GM21390 (cell line): ENCODE results near the gene DGCR6.
"Not testable (repeated sequence)": the region's sequence is repeated elsewhere in the genome, so short reads cannot be mapped to it uniquely, and the experiment has no call there.

Source experiments
- ATAC-seq: cut with Tn5 transposase; IDR thresholded peaks from one replicate; pipeline ENCODE4 v1.9.1; 2021; ENCODE audit not compliant: unreplicated experiment

Gene DGCR6

DNA sequence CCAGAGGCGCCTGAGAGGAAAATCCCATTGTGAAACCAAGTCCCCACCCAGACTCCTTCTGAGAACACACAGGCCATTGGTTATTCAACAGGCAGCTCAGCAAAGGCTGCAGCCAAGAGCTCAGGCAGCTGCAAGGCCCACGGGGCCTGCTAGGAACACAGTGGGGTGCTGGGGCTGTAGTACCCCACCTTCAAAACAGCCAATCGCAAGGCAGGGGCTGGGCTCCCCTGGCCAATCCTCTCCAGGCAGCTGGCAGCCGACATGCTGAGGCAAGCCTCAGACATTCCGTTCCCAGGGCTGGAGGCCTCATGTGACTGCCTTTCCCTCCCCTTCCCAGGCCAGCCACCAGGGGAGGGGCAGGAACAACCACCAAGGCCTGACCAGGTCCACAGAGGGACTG is 23.3 kb downstream of the DGCR6 start:
- no peak for ATAC-seq

DNA sequence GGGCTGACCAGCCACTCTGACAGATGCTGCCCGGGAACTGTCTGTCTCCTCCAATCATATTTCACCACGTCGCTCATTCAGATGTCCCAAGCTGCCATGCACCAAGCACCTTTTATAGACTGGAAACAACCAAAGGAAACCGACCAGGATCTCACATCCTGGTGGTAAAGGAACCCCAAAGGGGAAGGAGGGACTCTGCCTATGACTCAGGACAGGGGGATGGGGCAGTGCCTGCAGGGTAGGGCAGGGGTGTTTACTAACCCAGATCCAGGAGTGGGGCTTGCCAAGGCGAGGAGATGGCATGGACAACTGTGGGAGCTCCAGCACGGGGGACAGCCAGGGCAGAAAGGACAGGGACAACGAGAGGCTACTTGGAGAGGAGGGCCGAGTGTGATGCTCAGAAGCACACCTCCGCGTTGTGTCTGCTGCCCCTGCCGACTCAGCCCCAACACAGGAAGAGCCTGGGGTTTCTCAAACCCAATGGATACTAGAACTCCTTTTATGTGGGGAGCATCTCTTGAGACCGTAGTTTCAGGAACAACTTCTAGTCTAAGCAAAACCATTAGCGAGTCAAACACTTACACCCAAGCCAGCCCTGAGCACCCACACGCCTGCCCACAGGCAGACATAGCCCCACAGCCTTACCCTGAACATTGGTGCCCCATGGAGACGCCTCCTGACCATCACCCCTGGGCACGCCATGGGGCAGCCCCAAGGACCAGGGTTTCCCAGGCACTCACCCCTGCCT is 26.0 kb downstream of the DGCR6 start:
- no peak for ATAC-seq

GRCh38 chr22:18933914-18934313 is 27.8 kb downstream of the DGCR6 start:
- no peak for ATAC-seq

DNA sequence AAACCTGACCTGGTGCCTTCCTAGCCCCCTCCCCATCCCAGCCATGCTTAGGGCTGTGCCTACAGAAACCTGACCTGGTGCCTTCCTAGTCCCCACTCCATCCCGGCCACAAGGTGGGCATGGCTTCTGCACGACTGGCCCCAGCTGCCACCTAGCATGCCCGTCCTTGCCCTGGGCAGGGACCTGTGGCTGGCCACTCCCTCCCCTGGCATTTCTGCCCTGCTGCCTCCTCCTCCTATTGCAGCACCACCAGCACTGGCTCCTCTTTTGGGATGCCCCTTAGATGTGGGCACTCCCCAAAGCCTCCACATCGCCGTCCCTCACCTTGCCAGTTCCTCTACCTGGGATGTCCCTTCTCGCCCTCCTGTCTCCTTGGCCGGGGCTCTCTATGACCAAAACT is 28.6 kb downstream of the DGCR6 start:
- ATAC-seq: not testable (repeated sequence)

- no peak for ATAC-seq
Measured at GRCh38 chr22:18935889-18936529, 29.9 kb downstream of the DGCR6 start, which contains the start of gene PRODH. PRODH (minus strand) TSS chr22:18936293; CDS start chr22:18936287, 6 bp downstream.

DNA sequence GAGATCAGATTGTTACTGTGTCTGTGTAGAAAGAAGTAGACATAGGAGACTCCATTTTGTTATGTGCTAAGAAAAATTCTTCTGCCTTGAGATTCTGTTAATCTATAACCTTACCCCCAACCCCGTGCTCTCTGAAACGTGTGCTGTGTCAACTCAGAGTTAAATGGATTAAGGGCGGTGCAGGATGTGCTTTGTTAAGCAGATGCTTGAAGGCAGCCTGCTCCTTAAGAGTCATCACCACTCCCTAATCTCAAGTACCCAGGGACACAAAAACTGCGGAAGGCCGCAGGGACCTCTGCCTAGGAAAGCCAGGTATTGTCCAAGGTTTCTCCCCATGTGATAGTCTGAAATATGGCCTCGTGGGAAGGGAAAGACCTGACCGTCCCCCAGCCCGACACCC is 32.6 kb downstream of the DGCR6 start:
- not testable (repeated sequence) for ATAC-seq

DNA sequence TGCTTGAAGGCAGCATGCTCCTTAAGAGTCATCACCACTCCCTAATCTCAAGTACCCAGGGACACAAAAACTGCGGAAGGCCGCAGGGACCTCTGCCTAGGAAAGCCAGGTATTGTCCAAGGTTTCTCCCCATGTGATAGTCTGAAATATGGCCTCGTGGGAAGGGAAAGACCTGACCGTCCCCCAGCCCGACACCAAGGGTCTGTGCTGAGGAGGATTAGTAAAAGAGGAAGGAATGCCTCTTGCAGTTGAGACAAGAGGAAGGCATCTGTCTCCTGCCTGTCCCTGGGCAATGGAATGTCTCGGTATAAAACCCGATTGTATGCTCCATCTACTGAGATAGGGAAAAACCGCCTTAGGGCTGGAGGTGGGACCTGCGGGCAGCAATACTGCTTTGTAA is 41.0 kb downstream of the DGCR6 start:
- ATAC-seq: not testable (repeated sequence)

DNA sequence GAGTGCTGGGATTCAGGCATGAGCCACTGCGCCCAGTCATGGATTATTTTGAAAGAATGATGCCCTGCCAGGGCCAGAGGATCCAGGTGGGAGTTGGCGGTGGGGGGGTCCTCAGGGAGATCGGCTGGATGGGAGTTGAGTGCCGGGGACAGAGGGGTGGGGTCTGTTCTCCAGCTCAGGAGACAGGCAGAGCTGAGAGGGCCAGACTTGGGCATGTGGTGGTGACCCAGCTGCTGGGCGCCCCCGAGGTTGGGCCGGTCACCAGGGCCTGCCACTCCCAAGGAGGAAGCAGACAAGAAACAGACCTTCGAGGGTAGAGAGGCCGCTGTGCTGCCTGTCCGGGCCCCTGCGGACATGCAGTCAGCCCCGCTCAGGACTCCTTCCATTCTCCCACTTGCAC is 41.8 kb downstream of the DGCR6 start:
- no peak for ATAC-seq

GRCh38 chr22:18950141-18950540 is 44.0 kb downstream of the DGCR6 start:
- ATAC-seq: no peak

DNA sequence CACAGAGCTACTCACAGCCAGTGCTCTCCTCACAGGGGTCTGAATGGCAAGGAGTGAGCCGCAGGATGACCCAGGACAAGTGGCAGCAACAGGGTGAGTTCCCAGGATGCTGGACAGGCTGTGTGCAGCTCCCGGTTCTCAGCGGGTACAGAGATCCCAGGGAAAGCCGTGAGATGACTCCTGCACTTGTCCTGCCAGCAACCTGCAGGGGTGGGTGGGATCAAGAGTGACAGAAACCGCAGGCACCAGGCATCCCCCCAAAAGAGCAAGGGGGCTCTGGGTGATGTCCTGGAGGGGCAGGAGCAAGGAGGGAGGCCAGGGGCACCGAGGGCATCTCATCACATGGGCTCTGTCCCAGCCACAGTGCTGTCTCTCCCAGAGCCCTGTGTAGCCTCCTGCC is 45.9 kb downstream of the DGCR6 start:
- ATAC-seq: no peak

DNA sequence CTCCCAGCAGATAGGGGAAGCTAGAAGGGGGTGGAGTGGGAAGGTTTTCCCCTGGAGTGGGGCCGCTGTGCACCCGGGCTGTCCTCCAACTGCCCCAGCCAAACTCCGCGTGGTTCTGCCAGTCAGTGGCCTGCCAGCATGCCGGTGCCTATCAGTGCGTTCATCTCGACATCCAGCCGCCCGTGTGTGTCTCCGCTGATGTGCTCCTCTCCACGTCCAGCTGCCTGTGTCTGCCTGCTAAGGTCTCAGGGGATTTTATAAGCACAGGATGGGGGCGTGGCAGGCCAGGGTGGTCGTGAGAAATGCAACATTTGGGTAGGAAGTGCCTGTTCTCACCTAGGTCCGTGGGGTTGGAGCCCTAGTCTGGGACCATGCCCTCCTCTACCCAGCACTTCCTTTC is 47.0 kb downstream of the DGCR6 start:
- ATAC-seq: not testable (repeated sequence)

DNA sequence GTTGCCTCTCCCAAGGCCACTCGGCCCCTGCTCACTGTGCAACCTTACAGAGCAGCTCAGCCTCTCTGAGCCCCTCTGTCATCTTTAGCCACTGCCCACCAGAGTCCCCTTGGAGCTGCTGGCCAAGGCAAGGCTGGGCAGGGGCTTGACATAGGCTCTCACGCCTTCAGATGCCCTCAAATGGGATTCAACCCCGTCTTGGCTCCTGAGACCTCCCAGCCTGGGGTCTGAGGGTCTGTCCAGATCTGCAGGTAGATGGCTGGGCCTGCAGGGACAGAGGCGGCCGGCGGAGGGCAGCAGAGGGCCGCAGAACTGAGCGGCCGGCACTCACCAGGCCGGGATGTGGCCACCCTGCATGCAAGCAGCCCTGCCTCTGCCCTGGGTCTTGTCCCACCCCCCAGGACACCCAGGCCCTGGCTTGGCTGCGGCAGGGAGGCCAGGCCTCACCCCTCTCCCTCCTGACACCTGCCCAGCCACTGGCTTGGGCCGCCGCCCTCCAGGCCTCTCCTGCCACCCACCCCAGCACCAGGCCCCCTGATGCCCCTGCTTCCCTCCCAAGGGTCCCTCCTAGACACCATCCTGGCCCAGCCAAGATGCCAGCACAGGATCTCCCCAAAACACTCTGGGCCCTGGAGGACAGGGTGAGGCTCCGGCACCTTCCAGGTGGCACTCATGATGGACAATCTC is 48.3 kb downstream of the DGCR6 start:
- ATAC-seq: not testable (repeated sequence)

DNA sequence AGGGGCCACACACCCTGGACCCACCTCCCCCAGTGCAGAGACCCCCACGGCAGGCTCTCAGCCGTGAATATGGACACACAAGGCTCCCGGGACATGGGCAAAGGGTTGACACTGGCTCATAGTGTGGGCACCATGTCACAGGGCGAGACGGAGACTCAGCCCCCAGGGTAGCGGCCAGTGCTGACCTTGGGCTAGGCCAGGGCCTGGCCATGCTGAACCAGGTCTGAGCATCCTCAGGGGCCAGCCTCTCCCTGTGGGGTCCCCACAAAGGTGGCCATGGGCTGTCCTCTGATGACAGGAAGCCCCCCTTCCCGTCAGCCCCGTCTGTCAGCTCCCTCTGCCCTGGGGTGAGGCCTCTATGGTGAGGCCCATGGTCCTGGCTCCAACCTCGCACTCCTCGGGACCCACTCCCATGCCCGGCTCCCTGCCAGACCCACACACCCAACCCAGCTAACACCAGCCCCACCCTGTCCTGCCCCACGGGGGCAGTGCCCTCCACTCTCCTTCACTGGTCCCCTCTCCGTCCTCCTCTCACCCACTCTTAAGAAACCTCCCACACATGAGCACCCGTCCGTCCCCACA is 49.0 kb downstream of the DGCR6 start:
- no peak for ATAC-seq

- no peak for ATAC-seq
Measured at GRCh38 chr22:18955696-18956095, 49.6 kb downstream of the DGCR6 start.

DNA sequence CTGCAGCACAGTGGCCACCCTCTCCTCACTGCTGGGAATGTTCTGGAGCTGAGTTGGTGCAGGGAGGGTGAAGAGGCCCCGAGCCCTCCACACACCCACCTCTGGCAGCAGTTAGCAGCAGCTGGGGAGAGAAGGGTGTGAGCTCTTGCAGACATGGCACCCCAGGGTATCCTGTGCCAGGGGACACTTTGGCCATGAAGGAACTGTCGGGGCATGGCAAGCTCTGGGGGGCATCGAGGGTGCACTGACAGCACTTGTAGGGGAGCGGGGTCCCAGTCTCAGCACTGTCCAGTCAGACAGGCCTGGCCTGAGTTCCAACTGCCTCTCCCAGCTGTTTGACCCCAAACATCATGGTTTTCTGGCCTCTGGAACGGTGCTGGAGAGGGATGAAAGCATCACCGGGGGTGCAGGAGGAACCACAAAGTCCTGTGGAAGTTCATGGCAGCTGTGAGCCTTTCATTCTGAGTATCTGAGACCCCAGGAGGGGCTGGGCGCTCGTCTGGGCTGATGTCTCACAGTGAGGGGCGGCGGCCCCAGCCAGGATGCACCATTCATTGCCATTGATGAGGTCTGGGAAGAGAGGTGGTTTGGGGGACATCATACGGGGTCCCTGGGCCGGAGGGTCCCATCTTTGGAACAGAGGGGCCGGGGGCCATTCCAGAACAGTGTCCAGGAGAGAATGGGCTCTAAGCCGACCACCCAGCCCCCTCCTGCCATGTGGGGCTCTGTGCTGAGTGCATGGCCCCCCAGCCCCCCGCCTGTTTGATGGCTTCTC is 50.2 kb downstream of the DGCR6 start:
- ATAC-seq: not testable (repeated sequence)

DNA sequence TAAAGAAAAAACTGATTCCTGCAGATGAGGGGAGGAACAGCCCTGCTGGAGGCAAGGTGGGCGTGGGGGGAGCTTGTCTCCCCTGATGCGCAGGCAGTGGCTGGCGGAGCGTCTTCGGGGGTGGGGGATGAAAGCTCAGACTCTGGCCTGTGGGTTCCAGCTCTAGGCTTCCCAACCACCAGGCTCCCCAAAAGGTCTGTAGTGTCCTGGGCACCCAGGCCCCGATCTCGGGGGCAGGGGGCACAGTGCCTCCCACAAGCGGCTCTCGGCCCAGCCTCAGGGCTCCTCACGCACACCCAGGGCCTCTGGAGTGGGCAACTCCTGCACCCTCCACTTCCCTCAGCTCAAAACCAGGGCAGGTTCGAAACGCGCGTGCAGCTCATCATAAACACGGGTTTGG is 50.8 kb downstream of the DGCR6 start:
- ATAC-seq: not testable (repeated sequence)

GRCh38 chr22:18957621-18958320 is 51.7 kb downstream of the DGCR6 start:
- not testable (repeated sequence) for ATAC-seq

DNA sequence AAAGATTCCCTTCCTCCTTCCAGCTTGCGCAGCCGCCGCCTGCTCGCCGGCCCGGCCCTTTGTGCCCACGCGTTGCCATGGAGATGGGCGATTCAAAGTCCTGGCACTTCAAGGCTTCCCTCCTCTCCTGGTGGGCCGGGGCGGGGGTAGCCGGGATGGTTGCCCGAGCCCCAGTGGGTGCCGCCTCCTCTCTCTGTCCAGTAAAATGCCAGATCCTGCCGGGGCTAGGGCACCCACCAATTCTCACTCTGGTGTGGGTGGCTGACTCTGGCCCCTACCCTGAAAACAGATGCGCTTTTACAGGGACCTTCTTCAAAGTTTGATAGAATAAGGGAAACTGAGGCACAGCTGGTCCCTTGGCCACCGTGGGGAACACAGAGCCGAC is 52.2 kb downstream of the DGCR6 start:
- ATAC-seq: not testable (repeated sequence)

DNA sequence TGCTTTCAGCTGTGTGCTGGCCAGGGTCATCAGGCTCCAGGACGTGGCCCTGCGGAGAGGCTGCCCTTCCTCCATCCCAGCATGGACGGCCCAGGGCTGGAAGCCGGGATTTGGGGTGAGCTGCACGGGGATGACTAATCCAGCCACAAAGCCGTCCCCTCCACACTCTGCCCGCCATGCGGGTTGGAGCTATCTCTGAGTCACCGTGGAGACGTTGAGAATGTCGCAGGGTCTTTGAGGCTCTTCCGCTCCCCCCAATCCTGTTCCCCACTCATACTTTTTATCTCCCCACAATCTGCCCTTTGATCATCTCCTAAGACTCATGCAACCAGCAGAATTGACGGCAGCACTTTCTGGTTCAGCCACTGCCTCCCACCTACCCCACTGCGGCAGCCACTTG is 52.6 kb downstream of the DGCR6 start:
- ATAC-seq: not testable (repeated sequence)

GRCh38 chr22:18959266-18959665 is 53.1 kb downstream of the DGCR6 start:
- ATAC-seq: not testable (repeated sequence)
